Activated CD4-positive, alpha-beta T cell treated with anti-CD3 and anti-CD28 coated beads for 36 hours (primary cell): ENCODE measurements around the gene TMEM94. TPM values are rescaled to one million over a fixed set of nuclear protein-coding genes. Genes with fewer than 3 reads are reported as not detected.

Source experiments
- ATAC-seq: fragments of 200-7000 bp; cut with Tn5 transposase; one replicate; pipeline ENCODE4 v1.10.0; 2021; ENCODE audit warnings: mild to moderate bottlenecking, moderate library complexity
- CTCF ChIA-PET: fragments of 350-600 bp; sonication (Branson Sonifier 250); formaldehyde crosslinking; loops from one replicate; lab custom pipeline; 2021; ENCODE audit warnings: antibody characterized with exemption; lab: Charles Lee
- POLR2A ChIA-PET: fragments of 350-600 bp; sonication (Branson Sonifier 250); formaldehyde crosslinking; loops from one replicate; lab custom pipeline; 2021; ENCODE audit warnings: antibody characterized with exemption, inconsistent platforms; lab: Charles Lee
- DNase-seq: peaks from one replicate; pipeline ENCODE4 v3.0.0-alpha.2; 2020
- H3K27ac Mint-ChIP-seq: one replicate; pipeline ENCODE4 v1.8.0; 2021; ENCODE audit warnings: mixed read lengths
- H3K27me3 Mint-ChIP-seq: one replicate; pipeline ENCODE4 v1.8.0; 2021; ENCODE audit warnings: mixed read lengths
- H3K36me3 Mint-ChIP-seq: one replicate; pipeline ENCODE4 v1.8.0; 2021; ENCODE audit warnings: low read depth, mixed read lengths
- H3K4me1 Mint-ChIP-seq: one replicate; pipeline ENCODE4 v1.8.0; 2021; ENCODE audit warnings: mixed read lengths
- H3K4me3 Mint-ChIP-seq: one replicate; pipeline ENCODE4 v1.8.0; 2021; ENCODE audit warnings: mild to moderate bottlenecking, moderate library complexity, mixed read lengths
- H3K9me3 Mint-ChIP-seq: one replicate; pipeline ENCODE4 v1.8.0; 2021; ENCODE audit warnings: low read depth, mixed read lengths
- intact Hi-C, 2 experiments: fragments of 100-400 bp; cut with DNase I in 1 of 2; cut with micrococcal nuclease in 1 of 2; formaldehyde crosslinking; loops; one replicate each; pipeline versions ENCODE4 v1.14.2 to v1.15.1; 2022 to 2024; cut with DNase I, micrococcal nuclease
- total RNA-seq, 2 experiments: library from RNA; stranded (reverse); gene quantifications; one replicate each; pipeline ENCODE4 v1.2.3, GENCODE V29; 2021

TMEM94 gene
- total RNA-seq, 2 experiments from 2014 or later: 51.4 to 62.5 TPM

DNA sequence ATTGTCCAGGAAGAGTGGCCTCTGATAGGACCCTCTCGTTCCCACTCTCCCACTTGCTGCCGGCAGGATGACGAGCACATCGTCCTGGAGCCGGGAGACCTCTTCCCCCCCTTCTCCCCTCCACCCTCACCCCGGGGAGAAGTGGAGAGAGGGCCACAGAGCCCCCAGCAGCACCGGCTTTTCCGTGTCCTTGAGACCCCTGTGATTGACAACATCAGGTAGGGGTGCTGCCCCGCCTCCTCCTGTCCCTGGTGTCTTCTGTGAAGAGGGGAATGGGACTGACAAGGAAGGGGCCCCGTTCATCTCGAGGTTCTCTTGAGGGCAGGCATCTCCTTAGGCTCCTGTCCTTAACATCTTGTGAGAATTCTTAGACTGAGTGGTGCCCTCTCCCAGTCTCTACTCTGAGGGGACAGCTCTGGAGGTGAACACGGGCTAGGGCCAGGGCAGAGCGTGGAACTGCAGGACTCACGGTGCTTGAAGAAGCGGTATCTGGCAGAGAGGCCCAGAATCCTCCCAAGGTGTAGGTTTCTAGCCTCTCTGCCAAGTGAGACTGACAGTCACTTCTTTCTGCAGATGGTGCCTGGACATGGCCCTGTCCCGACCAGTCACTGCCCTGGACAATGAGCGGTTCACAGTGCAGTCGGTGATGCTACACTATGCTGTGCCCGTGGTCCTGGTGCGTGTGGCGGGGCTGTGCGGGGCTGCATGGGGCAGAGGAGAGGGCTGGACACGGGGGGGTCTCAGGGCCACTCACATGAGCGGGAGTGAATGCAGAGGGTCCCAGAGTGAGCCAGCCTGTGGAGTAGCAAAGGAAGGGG, 32.5 kb downstream of the TMEM94 start:
- DNase-seq: no peak
- Mint-ChIP-seq H3K4me3 (no peak overlapping the region), H3K27me3 (no peaks in the 10 kb centered on the region), H3K36me3 (peaks cover 10% of the 10 kb centered on the region), H3K4me1 (peaks cover 16% of the 10 kb centered on the region), H3K9me3 (no peaks in the 10 kb centered on the region), H3K27ac (no peak overlapping the region)
- ChIA-PET POLR2A (interaction anchor here (0.6 kb wide), 1 partner anchor 15 kb away, joined by 3 read pairs; no protein-coding TSS in a partner anchor), CTCF (interaction anchor here (1.2 kb wide), 1 partner anchor 31 kb away, joined by 3 read pairs; no protein-coding TSS in a partner anchor)
- intact Hi-C loops: no loop called here
- no peak for ATAC-seq

DNA sequence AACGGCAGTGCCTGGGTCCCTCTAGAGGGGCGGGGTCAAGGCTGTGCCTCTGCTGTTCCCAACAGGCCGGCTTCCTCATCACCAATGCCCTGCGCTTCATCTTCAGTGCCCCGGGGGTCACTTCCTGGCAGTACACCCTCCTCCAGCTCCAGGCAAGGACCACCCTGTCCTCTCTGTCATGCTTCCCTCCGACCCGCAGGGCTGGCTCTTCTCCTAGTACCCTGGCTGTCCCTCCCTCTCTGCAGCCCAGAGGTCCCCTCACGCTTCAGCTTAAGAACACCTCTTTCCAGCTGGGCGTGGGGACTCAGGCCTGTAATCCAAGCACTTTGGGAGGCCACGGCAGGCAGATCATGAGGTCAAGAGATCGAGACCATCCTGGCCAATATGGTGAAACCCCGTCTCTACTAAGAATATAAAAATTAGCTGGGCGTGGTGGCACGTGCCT, 33.1 kb downstream of the TMEM94 start:
- Mint-ChIP-seq H3K27me3 (no peaks in the 10 kb centered on the region), H3K27ac (no peak overlapping the region), H3K4me1 (peaks cover 16% of the 10 kb centered on the region), H3K36me3 (peaks cover 10% of the 10 kb centered on the region), H3K9me3 (no peaks in the 10 kb centered on the region), H3K4me3 (no peak overlapping the region)
- ATAC-seq (no peak), DNase-seq (no peak)
- intact Hi-C loops: no loop called here
- CTCF ChIA-PET: interaction anchor here (1.2 kb wide), 1 partner anchor 30 kb away, joined by 3 read pairs; no protein-coding TSS in a partner anchor
- POLR2A ChIA-PET: interaction anchor here (0.6 kb wide), 1 partner anchor 16 kb away, joined by 3 read pairs; no protein-coding TSS in a partner anchor

DNA sequence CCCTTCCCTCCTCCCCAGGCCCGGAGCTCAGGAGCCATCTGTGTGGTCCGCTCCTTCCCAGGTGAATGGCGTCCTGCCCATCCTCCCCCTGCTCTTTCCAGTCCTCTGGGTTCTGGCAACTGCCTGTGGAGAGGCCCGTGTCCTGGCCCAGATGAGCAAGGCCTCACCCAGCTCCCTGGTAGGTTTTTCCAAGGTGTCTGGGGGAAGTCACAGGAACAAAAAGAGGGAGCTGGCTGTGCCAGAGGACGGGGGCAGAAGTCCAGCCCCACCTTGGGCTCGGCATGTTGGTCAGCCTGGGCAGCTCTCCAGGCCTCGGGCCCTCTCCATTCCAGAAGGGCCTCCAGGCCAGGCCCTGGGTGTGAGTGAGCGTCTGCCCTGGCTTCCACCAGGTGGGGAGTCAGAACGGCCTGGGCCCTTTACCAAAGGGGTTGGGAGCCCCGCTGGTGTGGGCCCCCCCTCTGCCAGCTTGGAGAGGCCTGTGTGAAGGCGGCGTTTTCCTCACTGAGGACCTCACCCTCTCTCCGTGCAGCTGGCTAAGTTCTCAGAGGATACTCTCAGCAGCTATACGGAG, 33.8 kb downstream of the TMEM94 start:
- ChIA-PET CTCF (interaction anchor here (0.7 to 1.2 kb wide), 2 partner anchors 30 to 144 kb away, joined by 3 to 5 read pairs; no protein-coding TSS in a partner anchor), POLR2A (no interaction called here)
- H3K4me3 Mint-ChIP-seq: no peak overlapping the region
- no peaks in the 10 kb centered on the region for H3K27me3 Mint-ChIP-seq
- peaks cover 10% of the 10 kb centered on the region for H3K36me3 Mint-ChIP-seq
- H3K4me1 Mint-ChIP-seq: peaks cover 16% of the 10 kb centered on the region
- ATAC-seq (no peak), DNase-seq (no peak)
- no peaks in the 10 kb centered on the region for H3K9me3 Mint-ChIP-seq
- no peak overlapping the region for H3K27ac Mint-ChIP-seq
- intact Hi-C loops: no loop called here

DNA sequence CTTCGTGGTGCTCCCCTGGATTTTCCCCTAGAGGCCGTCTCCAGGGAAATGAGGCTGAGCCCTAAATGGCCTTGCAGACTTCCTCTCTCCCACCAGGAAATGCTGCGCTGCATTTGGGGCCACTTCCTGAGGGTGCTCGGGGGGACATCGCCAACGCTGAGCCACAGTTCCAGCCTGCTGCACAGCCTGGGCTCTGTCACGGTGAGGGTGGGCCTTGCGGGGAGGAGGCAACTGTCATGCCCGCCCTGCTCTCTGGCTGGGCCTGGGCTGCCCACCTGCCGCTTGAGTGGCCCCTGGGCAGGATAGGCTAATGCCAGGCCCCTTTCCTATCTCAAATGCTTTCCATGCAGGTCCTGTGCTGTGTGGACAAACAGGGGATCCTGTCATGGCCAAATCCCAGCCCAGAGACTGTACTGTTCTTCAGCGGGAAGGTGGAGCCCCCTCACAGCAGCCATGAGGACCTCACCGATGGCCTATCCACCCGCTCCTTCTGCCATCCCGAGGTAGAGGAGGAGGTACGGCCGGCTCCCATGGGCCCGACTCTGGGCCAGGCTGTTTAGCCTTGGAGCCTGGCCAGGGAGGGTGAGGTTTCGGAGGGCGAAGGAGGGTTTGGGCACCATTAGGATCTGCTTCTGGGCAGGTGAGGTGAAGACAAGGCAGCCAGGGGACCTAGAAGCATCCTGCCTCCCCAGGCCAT, 34.7 kb downstream of the TMEM94 start:
- no peaks in the 10 kb centered on the region for H3K9me3 Mint-ChIP-seq
- no peak overlapping the region for H3K4me3 Mint-ChIP-seq
- intact Hi-C loops: no loop called here
- POLR2A ChIA-PET: no interaction called here
- no peak overlapping the region for H3K27ac Mint-ChIP-seq
- no peak for ATAC-seq
- no peak for DNase-seq
- H3K36me3 Mint-ChIP-seq: peaks cover 10% of the 10 kb centered on the region
- CTCF ChIA-PET: no interaction called here
- H3K4me1 Mint-ChIP-seq: peaks cover 16% of the 10 kb centered on the region
- H3K27me3 Mint-ChIP-seq: no peaks in the 10 kb centered on the region

- Mint-ChIP-seq H3K36me3 (peaks cover 10% of the 10 kb centered on the region), H3K27ac (no peak overlapping the region), H3K4me1 (peaks cover 13% of the 10 kb centered on the region), H3K9me3 (no peaks in the 10 kb centered on the region), H3K27me3 (no peaks in the 10 kb centered on the region), H3K4me3 (no peak overlapping the region)
- intact Hi-C loops: no loop called here
- no peak for DNase-seq
- POLR2A ChIA-PET: no interaction called here
- no peak for ATAC-seq
- CTCF ChIA-PET: no interaction called here
These were observed 35.2 kb downstream of the TMEM94 start for GRCh38 chr17:75491680-75492079.

DNA sequence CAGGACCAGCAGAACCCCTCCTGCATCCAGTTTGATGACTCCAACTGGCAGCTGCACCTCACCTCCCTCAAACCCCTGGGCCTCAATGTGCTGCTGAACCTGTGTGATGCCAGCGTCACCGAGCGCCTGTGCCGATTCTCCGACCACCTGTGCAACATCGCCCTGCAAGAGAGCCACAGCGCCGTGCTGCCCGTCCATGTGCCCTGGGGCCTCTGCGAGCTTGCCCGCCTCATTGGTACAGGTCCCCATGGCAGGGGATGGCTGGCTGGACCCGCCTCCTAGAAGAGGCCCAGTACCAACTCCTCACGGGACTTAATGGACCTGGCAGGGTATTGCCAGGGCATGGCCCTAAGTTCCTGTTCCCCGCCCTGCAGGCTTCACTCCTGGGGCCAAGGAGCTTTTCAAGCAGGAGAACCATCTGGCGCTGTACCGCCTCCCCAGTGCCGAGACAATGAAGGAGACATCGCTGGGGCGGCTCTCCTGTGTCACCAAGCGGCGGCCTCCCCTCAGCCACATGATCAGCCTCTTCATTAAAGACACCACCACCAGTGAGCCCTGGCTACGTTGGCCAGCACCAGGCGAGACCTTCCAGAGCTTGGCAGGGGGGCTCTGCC, 36.2 kb downstream of the TMEM94 start:
- ATAC-seq (no peak), DNase-seq (no peak)
- intact Hi-C loops: no loop called here
- ChIA-PET POLR2A (no interaction called here), CTCF (interaction anchor here (1.2 to 1.5 kb wide), 2 partner anchors 10 to 255 kb away, joined by 3 to 4 read pairs; no protein-coding TSS in a partner anchor)
- H3K4me3 Mint-ChIP-seq: no peak overlapping the region
- H3K27me3 Mint-ChIP-seq: no peaks in the 10 kb centered on the region
- H3K4me1 Mint-ChIP-seq: peaks cover 3% of the 10 kb centered on the region
- no peak overlapping the region for H3K27ac Mint-ChIP-seq
- H3K9me3 Mint-ChIP-seq: no peaks in the 10 kb centered on the region
- peaks cover 8% of the 10 kb centered on the region for H3K36me3 Mint-ChIP-seq

DNA sequence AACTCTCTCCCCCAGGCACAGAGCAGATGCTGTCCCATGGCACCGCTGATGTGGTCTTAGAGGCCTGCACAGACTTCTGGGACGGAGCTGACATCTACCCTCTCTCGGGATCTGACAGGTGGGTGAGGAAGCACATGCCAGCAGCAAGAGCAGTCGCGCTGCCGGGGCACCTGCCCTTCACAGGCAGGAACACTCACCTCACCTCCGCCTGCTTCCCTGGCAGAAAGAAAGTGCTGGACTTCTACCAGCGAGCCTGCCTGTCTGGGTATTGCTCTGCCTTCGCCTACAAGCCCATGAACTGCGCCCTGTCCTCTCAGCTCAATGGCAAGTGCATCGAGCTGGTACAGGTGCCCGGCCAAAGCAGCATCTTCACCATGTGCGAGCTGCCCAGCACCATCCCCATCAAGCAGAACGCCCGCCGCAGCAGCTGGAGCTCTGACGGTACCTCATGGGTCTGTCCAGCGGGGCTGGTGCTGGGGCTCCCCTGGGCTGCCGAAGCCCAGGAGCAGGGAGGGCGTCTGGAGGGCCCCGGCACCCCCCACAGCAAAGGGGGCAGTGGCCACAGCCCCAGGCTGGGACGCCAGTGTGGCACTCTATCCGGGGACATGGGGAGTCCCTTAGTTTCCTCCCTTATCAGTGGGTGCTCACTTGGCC, 37.2 kb downstream of the TMEM94 start:
- intact Hi-C loops: no loop called here
- no peak for ATAC-seq
- H3K4me1 Mint-ChIP-seq: no peaks in the 10 kb centered on the region
- POLR2A ChIA-PET: no interaction called here
- H3K27me3 Mint-ChIP-seq: no peaks in the 10 kb centered on the region
- peaks cover 9% of the 10 kb centered on the region for H3K36me3 Mint-ChIP-seq
- no peak overlapping the region for H3K4me3 Mint-ChIP-seq
- no peaks in the 10 kb centered on the region for H3K9me3 Mint-ChIP-seq
- CTCF ChIA-PET: interaction anchor here (1.2 to 1.5 kb wide), 2 partner anchors 9 to 254 kb away, joined by 3 to 4 read pairs; no protein-coding TSS in a partner anchor
- no peak for DNase-seq
- no peak overlapping the region for H3K27ac Mint-ChIP-seq

- ChIA-PET CTCF (interaction anchor here (0.7 kb wide), 1 partner anchor 62 kb away, joined by 3 read pairs; no protein-coding TSS in a partner anchor), POLR2A (no interaction called here)
- no peak overlapping the region for H3K4me3 Mint-ChIP-seq
- ATAC-seq: no peak
- H3K36me3 Mint-ChIP-seq: peaks cover 11% of the 10 kb centered on the region
- H3K4me1 Mint-ChIP-seq: no peaks in the 10 kb centered on the region
- DNase-seq: no peak
- H3K27me3 Mint-ChIP-seq: no peaks in the 10 kb centered on the region
- intact Hi-C loops: no loop called here
- H3K9me3 Mint-ChIP-seq: no peaks in the 10 kb centered on the region
- H3K27ac Mint-ChIP-seq: no peak overlapping the region
These were observed 38.0 kb downstream of the TMEM94 start for GRCh38 chr17:75494326-75494877.

DNA sequence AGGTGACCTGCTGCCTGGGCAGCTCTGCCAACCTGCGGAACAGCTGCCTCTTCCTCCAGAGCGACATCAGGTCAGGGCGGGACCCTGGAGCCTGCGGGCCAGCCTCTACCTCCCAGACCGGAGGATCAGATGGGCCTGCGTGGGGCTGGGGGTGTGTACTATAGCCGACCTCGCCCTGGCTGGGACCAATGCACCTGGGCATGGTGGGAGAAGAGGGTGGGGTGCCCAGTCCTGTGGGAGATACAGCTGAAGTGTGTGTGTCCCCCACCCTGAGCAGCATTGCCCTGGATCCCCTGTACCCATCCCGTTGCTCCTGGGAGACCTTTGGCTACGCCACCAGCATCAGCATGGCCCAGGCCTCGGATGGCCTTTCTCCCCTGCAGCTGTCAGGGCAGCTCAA, 39.6 kb downstream of the TMEM94 start:
- ChIA-PET POLR2A (no interaction called here), CTCF (interaction anchor here (1.5 kb wide), 1 partner anchor 9 kb away, joined by 3 read pairs; no protein-coding TSS in a partner anchor)
- intact Hi-C loops: no loop called here
- H3K4me1 Mint-ChIP-seq: no peaks in the 10 kb centered on the region
- no peak overlapping the region for H3K4me3 Mint-ChIP-seq
- ATAC-seq (no peak), DNase-seq (no peak)
- H3K9me3 Mint-ChIP-seq: no peaks in the 10 kb centered on the region
- peaks cover 11% of the 10 kb centered on the region for H3K36me3 Mint-ChIP-seq
- H3K27ac Mint-ChIP-seq: no peak overlapping the region
- no peaks in the 10 kb centered on the region for H3K27me3 Mint-ChIP-seq

DNA sequence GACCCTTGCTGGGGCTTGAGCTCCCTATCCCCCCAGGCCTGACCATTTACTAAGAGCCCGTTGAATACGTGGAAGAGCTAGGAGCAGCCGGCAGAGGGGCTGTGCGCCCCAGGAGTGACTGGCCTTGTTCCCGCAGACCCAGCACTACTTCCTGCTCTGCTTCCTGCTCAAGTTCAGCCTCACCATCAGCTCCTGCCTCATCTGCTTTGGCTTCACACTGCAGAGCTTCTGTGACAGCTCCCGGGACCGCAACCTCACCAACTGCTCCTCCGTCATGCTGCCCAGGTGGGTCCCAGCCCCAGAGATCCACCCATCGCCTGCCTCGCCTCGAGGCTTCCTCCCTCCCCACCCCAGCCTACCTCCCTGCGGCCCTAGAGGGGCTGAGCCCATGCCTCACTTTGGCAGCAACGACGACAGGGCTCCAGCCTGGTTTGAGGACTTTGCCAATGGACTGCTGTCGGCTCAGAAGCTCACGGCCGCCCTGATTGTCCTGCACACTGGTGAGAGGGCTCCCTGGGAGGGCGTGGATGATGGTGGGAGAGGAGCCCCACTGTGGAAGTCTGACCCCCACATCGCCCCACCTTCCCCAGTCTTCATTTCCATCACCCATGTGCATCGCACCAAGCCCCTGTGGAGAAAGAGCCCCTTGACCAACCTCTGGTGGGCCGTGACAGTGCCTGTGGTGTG, 41.7 kb downstream of the TMEM94 start:
- H3K27ac Mint-ChIP-seq: no peak overlapping the region
- H3K4me3 Mint-ChIP-seq: no peak overlapping the region
- ChIA-PET POLR2A (no interaction called here), CTCF (interaction anchor here (1.1 kb wide), 1 partner anchor 12 kb away, joined by 3 read pairs; no protein-coding TSS in a partner anchor)
- no peaks in the 10 kb centered on the region for H3K9me3 Mint-ChIP-seq
- H3K4me1 Mint-ChIP-seq: no peaks in the 10 kb centered on the region
- intact Hi-C loops: no loop called here
- H3K27me3 Mint-ChIP-seq: no peaks in the 10 kb centered on the region
- peaks cover 6% of the 10 kb centered on the region for H3K36me3 Mint-ChIP-seq
- ATAC-seq (no peak), DNase-seq (no peak)
